Measurements from ENCODE around the gene ANKIB1.

GRCh38 chr7:92421676-92422435 is 176.1 kb downstream of the ANKIB1 start:
- TF ChIP-seq TAF1 (IDR thresholded peaks at IDR 0.05; ENCODE audit: low read depth, low read length) (no peak), POLR2A (IDR thresholded peaks at IDR 0.05; ENCODE audit: low read depth, low read length) (no peak), POLR2AphosphoS5 (IDR thresholded peaks at IDR 0.05; ENCODE audit: low read depth, low read length) (no peak), PAX5 (IDR thresholded peaks at IDR 0.05; ENCODE audit: insufficient read depth, low read length, severe bottlenecking) (no peak), SPI1 (IDR thresholded peaks at IDR 0.05; ENCODE audit: low read depth, low read length) (no peak)

Data from GM12891 (cell line).